ENCODE measurements around the gene ZNF346.
"Not testable (repeated sequence)": the region's sequence is repeated elsewhere in the genome, so short reads cannot be mapped to it uniquely, and the experiment has no call there.

The ZNF346 gene

GRCh38 chr5:176995122-176995490, 27.4 kb upstream of the ZNF346 start:
- H3K27ac ChIP-seq (ENCODE audit: low read depth, low read length) = no peak overlapping the region
- no peak overlapping the region for H3K4me3 ChIP-seq (ENCODE audit: low read length)
- 95% methylated on average over 3 of the region's 3 CpGs for WGBS
- no peaks in the 10 kb centered on the region for H3K4me1 ChIP-seq (ENCODE audit: insufficient read depth, low read length)
- peaks cover 7% of the 10 kb centered on the region; the same call in 1 of the 2 replicates for H3K9me3 ChIP-seq (ENCODE audit: insufficient read depth, low read depth, low read length)
- H3K9ac ChIP-seq (ENCODE audit: low read depth, low read length) = no peak overlapping the region
- H3K27me3 ChIP-seq (ENCODE audit: insufficient read depth, low read length) = no peaks in the 10 kb centered on the region
- H3K36me3 ChIP-seq (ENCODE audit: insufficient read depth, low read length) = no peaks in the 10 kb centered on the region

DNA sequence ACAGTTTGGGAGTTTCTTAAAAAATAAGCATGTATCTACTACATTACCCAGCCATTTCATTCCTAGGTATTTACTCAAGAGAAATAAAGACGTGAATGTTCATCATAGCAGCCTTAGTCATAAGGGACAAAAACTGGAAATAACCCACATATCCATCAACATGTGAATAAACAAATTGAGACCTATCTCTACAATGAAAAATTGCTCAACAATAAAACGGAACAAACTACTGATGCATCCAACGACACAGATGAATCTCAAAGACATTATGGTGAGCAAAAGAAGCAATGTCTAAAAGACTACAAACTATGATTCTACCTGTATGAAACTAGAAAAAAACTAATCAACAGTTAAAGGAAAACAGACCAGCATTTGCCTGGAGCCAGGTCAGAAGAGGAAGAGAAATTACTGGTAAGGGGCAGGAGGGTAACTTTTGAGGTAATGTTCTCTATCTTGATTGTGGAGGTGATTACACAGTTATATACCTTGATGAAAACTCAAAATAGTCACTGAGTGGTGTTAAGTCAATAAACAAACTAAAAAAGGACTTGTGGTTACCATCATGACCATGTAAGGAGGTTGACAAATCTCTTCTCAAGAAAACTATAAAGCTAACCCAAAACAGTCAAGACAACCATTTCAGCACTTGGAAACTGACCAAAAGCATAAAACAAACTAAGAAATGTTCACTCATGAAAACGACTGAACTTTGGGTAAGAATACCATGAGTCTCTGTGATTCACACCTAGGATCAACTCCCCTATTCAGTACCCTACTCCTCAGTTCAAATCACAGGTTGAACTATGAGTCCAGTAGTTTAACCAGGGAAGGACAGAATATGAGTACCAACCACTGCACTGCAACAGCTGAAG, 26.4 kb upstream of the ZNF346 start:
- Histone ChIP-seq H3K9me3 (ENCODE audit: insufficient read depth, low read depth, low read length) (peaks cover 7% of the 10 kb centered on the region; the same call in 1 of the 2 replicates), H3K27ac (ENCODE audit: low read depth, low read length) (no peak overlapping the region), H3K9ac (ENCODE audit: low read depth, low read length) (no peak overlapping the region), H3K4me1 (ENCODE audit: insufficient read depth, low read length) (no peaks in the 10 kb centered on the region), H3K36me3 (ENCODE audit: insufficient read depth, low read length) (0 out of 2 replicates have a peak, but pooled peaks cover 1% of the 10 kb centered on the region), H3K4me3 (ENCODE audit: low read length) (no peak overlapping the region), H3K27me3 (ENCODE audit: insufficient read depth, low read length) (no peaks in the 10 kb centered on the region)
- 90% methylated on average over 4 of the region's 4 CpGs for WGBS

GRCh38 chr5:176996780-176997179, 25.7 kb upstream of the ZNF346 start:
- Histone ChIP-seq H3K27me3 (ENCODE audit: insufficient read depth, low read length) (no peaks in the 10 kb centered on the region), H3K4me3 (ENCODE audit: low read length) (no peak overlapping the region), H3K27ac (ENCODE audit: low read depth, low read length) (no peak overlapping the region), H3K36me3 (ENCODE audit: insufficient read depth, low read length) (0 out of 2 replicates have a peak, but pooled peaks cover 3% of the 10 kb centered on the region), H3K9ac (ENCODE audit: low read depth, low read length) (no peak overlapping the region), H3K9me3 (ENCODE audit: insufficient read depth, low read depth, low read length) (peaks cover 7% of the 10 kb centered on the region; the same call in 1 of the 2 replicates), H3K4me1 (ENCODE audit: insufficient read depth, low read length) (no peaks in the 10 kb centered on the region)
- 97% methylated on average over 5 of the region's 5 CpGs for WGBS

DNA sequence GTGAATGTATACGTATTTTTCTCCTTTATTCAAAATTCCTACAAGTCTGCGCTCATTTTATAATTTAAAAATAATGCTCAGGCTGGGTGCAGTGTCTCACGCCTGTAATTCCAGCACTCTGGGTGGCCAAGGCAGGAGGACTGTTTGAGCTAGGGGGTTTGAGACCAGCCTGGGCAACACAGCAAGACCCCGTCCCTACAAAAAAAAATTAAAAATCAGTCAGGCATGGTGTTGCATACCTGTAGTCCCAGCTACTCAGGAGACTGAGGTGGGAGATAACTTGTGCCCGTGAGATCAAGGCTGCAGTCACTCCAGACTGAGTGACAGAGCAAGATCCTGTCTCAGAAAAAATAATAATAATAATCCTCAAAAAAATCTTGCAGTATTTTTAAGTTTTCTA, 23.7 kb upstream of the ZNF346 start:
- WGBS = 100% methylated on average over 4 of the region's 5 CpGs
- H3K4me1 ChIP-seq (ENCODE audit: insufficient read depth, low read length) = no peaks in the 10 kb centered on the region; the same call in 1 of the 2 replicates
- peaks cover 7% of the 10 kb centered on the region; the same call in 1 of the 2 replicates for H3K9me3 ChIP-seq (ENCODE audit: insufficient read depth, low read depth, low read length)
- no peak overlapping the region for H3K4me3 ChIP-seq (ENCODE audit: low read length)
- H3K27ac ChIP-seq (ENCODE audit: low read depth, low read length) = no peak overlapping the region
- H3K27me3 ChIP-seq (ENCODE audit: insufficient read depth, low read length) = no peaks in the 10 kb centered on the region
- 0 out of 2 replicates have a peak, but pooled peaks cover 3% of the 10 kb centered on the region for H3K36me3 ChIP-seq (ENCODE audit: insufficient read depth, low read length)
- H3K9ac ChIP-seq (ENCODE audit: low read depth, low read length) = no peak overlapping the region

DNA sequence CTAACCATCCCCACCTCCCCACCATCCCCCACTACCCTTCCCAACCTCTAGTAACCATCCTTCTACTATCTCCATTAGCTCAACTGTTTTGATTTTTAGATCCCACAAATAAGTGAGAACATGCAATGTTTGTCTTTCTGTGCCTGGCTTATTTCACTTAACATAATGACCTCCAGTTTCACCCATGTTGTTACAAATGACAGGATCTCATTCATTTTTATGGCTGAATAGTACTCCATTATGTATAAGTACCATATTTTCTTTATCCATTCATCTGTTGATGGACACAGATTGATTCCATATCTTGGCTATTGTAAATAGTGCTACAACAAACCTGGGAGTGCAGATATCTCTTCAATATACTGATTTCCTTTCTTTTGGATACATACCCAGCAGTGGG, 23.0 kb upstream of the ZNF346 start:
- H3K9ac ChIP-seq (ENCODE audit: low read depth, low read length); H3K4me1 ChIP-seq (ENCODE audit: insufficient read depth, low read length); H3K36me3 ChIP-seq (ENCODE audit: insufficient read depth, low read length): not testable (repeated sequence)

DNA sequence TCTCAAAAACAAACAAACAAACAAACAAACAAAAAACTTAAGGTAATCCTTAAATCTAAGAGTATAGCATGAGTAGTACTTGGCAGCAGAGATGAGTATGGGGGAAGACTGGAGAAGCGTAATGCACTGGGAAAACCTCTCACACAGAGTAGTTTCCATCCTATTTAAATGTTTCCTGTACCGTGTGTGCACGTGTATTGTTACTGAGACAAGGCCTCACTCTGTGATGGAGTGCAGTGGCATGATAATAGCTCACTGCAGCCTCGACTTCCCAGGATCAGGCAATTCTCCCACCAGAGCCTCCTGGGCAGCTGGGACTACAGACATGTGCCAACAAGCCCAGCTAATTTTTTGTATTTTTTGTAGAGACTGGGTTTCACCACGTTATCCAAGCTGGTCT, 18.8 kb upstream of the ZNF346 start:
- no peak overlapping the region for H3K9ac ChIP-seq (ENCODE audit: low read depth, low read length)
- 0 out of 2 replicates have a peak, but pooled peaks cover 3% of the 10 kb centered on the region for H3K36me3 ChIP-seq (ENCODE audit: insufficient read depth, low read length)
- H3K4me1 ChIP-seq (ENCODE audit: insufficient read depth, low read length) = peaks cover 3% of the 10 kb centered on the region
- H3K27me3 ChIP-seq (ENCODE audit: insufficient read depth, low read length) = no peaks in the 10 kb centered on the region
- no peak overlapping the region for H3K4me3 ChIP-seq (ENCODE audit: low read length)
- WGBS = 92% methylated on average over 5 of the region's 5 CpGs
- no peak overlapping the region for H3K27ac ChIP-seq (ENCODE audit: low read depth, low read length)
- no peaks in the 10 kb centered on the region for H3K9me3 ChIP-seq (ENCODE audit: insufficient read depth, low read depth, low read length)

More for the DNA sequence above, 23.0 kb upstream of the ZNF346 start:
- not testable (repeated sequence) for H3K4me3 ChIP-seq (ENCODE audit: low read length); H3K9me3 ChIP-seq (ENCODE audit: insufficient read depth, low read depth, low read length); H3K27ac ChIP-seq (ENCODE audit: low read depth, low read length); H3K27me3 ChIP-seq (ENCODE audit: insufficient read depth, low read length)

- no peak overlapping the region for H3K9ac ChIP-seq (ENCODE audit: low read depth, low read length)
- no peaks in the 10 kb centered on the region for H3K27me3 ChIP-seq (ENCODE audit: insufficient read depth, low read length)
- H3K36me3 ChIP-seq (ENCODE audit: insufficient read depth, low read length) = 0 out of 2 replicates have a peak, but pooled peaks cover 3% of the 10 kb centered on the region
- H3K4me1 ChIP-seq (ENCODE audit: insufficient read depth, low read length) = peaks cover 3% of the 10 kb centered on the region
- H3K27ac ChIP-seq (ENCODE audit: low read depth, low read length) = no peak overlapping the region
- peak overlapping the region; percentile 85 for H3K4me3 ChIP-seq (ENCODE audit: low read length)
- 90% methylated on average over 9 of the region's 10 CpGs for WGBS
- no peaks in the 10 kb centered on the region for H3K9me3 ChIP-seq (ENCODE audit: insufficient read depth, low read depth, low read length)
Observed at GRCh38 chr5:177004961-177005360, 17.5 kb upstream of the ZNF346 start.

DNA sequence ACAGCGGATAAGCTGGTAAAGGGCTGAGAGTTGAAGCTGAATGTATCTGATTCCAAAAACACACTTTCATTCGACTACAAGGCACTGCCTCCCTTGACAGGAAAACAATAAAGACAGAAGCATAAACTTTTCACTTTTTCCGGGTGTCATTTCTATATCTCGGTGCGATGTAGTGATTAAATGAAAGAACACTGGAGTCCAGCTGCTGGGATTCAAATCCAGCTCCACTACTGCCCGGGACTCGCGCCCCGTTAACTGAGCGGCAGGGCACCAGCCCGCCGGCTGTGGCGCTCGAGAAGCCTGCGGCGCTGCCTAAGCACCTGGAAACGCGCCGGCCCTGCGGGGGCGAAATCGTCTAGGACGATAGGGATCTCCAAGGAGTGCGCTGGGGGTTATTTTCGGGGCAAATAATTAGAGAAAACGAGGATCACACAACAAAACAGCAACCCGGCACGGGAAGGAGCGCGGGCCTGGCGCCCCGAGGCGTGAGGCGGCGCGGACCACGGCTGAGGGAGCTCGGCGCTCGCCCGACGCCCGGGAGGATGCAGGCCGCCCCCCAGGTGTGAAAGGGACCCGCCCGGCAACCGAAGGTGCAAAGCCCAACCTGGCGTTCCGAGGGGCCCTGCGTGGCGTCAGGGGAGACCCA, 16.8 kb upstream of the ZNF346 start:
- Histone ChIP-seq H3K4me1 (ENCODE audit: insufficient read depth, low read length) (peaks cover 3% of the 10 kb centered on the region), H3K9ac (ENCODE audit: low read depth, low read length) (peak overlapping the region; percentile 93), H3K9me3 (ENCODE audit: insufficient read depth, low read depth, low read length) (no peaks in the 10 kb centered on the region), H3K4me3 (ENCODE audit: low read length) (peak overlapping the region; percentile 85), H3K27me3 (ENCODE audit: insufficient read depth, low read length) (no peaks in the 10 kb centered on the region), H3K27ac (ENCODE audit: low read depth, low read length) (peak overlapping the region; percentile 96), H3K36me3 (ENCODE audit: insufficient read depth, low read length) (0 out of 2 replicates have a peak, but pooled peaks cover 3% of the 10 kb centered on the region)
- under 1% methylated on average over 51 of the region's 51 CpGs for WGBS

GRCh38 chr5:177006265-177006972, 16.1 kb upstream of the ZNF346 start, which contains the start of gene UIMC1:
Gene UIMC1 (minus strand): TSS chr5:177006779. CDS start chr5:176982615, 24,164 bp downstream.
- peaks cover 3% of the 10 kb centered on the region for H3K4me1 ChIP-seq (ENCODE audit: insufficient read depth, low read length)
- H3K9ac ChIP-seq (ENCODE audit: low read depth, low read length) = peak within 1 kb of the TSS; percentile 93
- no peaks in the 10 kb centered on the region for H3K27me3 ChIP-seq (ENCODE audit: insufficient read depth, low read length)
- no peaks in the 10 kb centered on the region for H3K9me3 ChIP-seq (ENCODE audit: insufficient read depth, low read depth, low read length)
- peak within 1 kb of the TSS; percentile 96 for H3K27ac ChIP-seq (ENCODE audit: low read depth, low read length)
- no peaks in the 10 kb centered on the region for H3K36me3 ChIP-seq (ENCODE audit: insufficient read depth, low read length)
- under 1% methylated on average over 83 of the region's 83 CpGs for WGBS
- H3K4me3 ChIP-seq (ENCODE audit: low read length) = peak within 1 kb of the TSS; percentile 85

DNA sequence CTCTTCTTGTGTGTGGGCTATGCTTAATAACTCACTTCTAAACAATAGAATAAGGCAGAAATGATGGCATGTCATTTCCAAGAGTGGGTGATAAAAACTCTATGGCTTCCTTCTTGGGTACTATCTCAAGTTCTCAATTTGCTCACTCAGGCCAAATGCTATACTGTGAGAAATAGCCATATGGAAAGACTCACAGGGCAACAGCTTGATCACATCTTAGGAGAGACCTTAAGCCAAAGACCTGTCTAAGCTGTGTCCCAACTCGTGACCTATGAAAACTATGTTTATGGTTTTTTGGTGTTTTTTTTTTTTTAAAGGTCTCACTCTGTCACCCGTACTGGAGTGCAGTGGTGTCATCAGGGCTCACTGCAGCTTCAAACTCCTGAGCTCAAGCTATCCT, 13.8 kb upstream of the ZNF346 start:
- H3K4me1 ChIP-seq (ENCODE audit: insufficient read depth, low read length) = peaks cover 3% of the 10 kb centered on the region; the same call in 1 of the 2 replicates
- no peak overlapping the region for H3K4me3 ChIP-seq (ENCODE audit: low read length)
- H3K27me3 ChIP-seq (ENCODE audit: insufficient read depth, low read length) = no peaks in the 10 kb centered on the region
- H3K9me3 ChIP-seq (ENCODE audit: insufficient read depth, low read depth, low read length) = no peaks in the 10 kb centered on the region
- 89% methylated on average over 2 of the region's 2 CpGs for WGBS
- no peak overlapping the region for H3K9ac ChIP-seq (ENCODE audit: low read depth, low read length)
- no peaks in the 10 kb centered on the region for H3K36me3 ChIP-seq (ENCODE audit: insufficient read depth, low read length)
- H3K27ac ChIP-seq (ENCODE audit: low read depth, low read length) = no peak overlapping the region

DNA sequence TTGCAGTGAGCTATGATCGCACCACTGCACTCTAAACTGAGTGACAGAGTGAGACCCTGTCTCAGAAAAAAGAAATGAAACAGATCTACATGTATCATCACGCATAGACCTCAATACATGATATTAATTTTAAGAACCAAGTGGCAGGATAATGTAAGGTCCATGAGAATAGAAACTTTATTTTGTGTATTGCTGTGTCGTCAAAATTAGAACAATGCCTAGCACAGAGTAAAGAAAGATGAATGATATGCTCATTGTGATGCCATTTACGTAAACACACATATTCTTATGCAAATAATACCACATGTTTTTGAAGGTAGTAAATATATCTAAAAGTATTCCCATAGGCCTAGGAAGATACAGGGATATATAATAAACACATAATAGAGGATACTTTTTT, 12.3 kb upstream of the ZNF346 start:
- Histone ChIP-seq H3K4me1 (ENCODE audit: insufficient read depth, low read length) (0 out of 2 replicates have a peak, but pooled peaks cover 3% of the 10 kb centered on the region), H3K27ac (ENCODE audit: low read depth, low read length) (no peak overlapping the region), H3K9me3 (ENCODE audit: insufficient read depth, low read depth, low read length) (no peaks in the 10 kb centered on the region), H3K36me3 (ENCODE audit: insufficient read depth, low read length) (no peaks in the 10 kb centered on the region), H3K4me3 (ENCODE audit: low read length) (no peak overlapping the region), H3K27me3 (ENCODE audit: insufficient read depth, low read length) (no peaks in the 10 kb centered on the region), H3K9ac (ENCODE audit: low read depth, low read length) (no peak overlapping the region)
- 85% methylated on average over 2 of the region's 4 CpGs for WGBS

Data from HUES64 (cell line).